Esophagus mucosa (tissue), 1 donor: ENCODE results near the gene CDH15. TPM values are rescaled to one million over a fixed set of nuclear protein-coding genes. Genes with fewer than 3 reads are reported as not detected.
A peak's percentile ranks its signal among the peaks of the same experiment; 100 is the strongest.
"Not testable (repeated sequence)": the region's sequence is repeated elsewhere in the genome, so short reads cannot be mapped to it uniquely, and the experiment has no call there.

Source experiments
- ATAC-seq: fragments of 200-7000 bp; cut with Tn5 transposase; one replicate; pipeline ENCODE4 v1.9.1; 2020
- total RNA-seq: library from RNA; stranded (reverse); gene quantifications from one replicate; pipeline ENCODE4 v1.2.4, GENCODE V29; 2023
- donor health status: DM: yes; HTN: yes; CAD: no.

Gene CDH15
- total RNA-seq, 1 donor from 2014 or later: not detected

DNA sequence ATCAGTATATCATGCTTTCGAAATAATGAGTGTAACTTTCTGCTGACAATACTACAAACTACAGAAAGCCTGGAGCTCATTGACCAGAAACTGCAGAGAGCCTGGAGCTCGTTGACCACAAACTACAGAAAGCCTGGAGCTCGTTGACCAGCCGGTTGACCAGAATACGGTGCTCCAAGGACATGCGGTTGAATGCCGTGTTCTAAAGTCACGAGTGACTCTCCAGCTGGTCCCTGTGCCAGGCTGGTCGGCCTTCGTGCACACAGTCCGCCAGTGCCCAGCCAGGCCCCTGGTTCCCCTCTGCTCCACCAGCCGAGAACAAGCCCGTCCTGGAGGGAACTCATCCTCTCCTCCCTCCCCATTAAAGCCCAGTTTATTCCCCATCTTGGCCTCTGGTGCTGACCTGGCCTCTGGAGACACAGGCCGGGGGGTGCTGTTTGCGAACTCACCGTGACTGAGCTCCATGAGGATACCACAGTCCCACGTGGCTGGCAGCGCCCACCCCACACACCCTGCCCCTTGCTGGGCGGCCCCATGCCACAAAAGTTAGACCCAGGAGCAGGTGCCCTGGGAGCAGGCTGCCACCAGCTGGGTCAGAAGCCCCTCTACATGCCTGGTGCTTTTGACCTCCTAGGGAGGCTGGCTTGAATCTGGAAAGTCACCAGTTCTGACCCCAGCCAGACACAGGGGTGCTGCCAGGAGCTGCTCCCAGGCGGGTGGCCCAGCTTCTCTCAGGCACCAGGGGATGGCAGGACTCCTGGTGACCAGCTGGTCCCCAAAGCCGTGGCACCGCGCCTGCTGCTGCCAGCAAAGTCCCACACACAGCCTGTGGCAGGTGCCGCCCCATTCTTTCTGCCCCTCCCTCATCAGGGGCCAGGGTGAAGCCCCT lies 15.5 kb upstream of the CDH15 start:
- ATAC-seq: no peak

DNA sequence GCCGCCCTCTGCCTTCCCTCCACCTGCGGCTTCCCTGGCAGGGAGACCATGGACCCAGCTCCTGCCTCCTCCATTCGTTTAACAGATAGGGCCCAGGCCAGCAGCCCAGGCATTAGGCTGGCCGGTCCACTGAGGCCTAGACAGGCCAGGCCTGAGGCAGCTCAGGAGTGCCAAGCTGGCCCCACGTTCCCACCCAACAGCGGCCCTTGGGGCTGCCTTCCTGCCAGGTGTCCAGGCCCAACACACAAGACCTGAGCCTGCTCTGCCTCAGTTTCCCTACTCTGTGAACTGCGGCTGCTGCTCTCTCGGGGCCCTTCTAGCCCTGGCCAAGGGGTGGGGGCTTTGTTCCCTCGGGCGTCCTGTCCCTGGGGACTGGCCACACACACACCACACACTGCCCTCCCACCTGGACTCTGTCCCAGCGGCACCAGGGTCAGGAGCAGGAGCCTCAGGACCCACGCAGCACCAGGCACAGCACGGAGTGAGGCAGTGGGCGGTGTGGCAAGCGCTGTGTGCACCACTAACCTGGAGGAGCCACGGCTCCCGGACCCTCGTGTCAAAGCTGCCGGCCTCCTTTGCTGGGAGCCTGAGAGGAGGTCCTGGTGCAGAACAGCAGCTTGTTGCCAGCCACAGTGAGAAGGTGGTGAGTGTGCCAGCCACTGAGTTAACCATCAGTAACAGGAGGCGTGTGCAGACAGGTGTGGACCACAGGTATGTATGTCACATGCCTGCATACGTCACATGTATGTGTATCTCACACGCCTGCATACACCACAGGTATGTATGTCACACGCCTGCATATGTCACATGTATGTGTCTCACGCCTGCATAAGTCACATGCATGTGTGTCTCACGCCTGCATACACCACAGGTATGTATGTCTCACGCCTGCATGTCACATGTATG lies 14.6 kb upstream of the CDH15 start:
- ATAC-seq: no peak

DNA sequence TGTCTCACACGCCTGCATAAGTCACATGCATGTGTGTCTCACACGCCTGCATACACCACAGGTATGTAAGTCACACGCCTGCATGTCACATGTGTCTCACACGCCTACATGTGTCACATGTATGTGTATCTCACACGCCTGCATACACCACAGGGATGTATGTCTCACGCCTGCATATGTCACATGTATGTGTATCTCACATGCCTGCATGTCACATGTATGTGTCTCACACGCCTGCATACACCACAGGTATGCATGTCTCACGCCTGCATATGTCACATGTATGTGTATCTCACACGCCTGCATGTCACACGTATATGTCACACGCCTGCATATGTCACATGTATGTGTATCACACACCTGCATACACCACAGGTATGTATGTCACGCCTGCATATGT lies 13.8 kb upstream of the CDH15 start:
- ATAC-seq: no peak

DNA sequence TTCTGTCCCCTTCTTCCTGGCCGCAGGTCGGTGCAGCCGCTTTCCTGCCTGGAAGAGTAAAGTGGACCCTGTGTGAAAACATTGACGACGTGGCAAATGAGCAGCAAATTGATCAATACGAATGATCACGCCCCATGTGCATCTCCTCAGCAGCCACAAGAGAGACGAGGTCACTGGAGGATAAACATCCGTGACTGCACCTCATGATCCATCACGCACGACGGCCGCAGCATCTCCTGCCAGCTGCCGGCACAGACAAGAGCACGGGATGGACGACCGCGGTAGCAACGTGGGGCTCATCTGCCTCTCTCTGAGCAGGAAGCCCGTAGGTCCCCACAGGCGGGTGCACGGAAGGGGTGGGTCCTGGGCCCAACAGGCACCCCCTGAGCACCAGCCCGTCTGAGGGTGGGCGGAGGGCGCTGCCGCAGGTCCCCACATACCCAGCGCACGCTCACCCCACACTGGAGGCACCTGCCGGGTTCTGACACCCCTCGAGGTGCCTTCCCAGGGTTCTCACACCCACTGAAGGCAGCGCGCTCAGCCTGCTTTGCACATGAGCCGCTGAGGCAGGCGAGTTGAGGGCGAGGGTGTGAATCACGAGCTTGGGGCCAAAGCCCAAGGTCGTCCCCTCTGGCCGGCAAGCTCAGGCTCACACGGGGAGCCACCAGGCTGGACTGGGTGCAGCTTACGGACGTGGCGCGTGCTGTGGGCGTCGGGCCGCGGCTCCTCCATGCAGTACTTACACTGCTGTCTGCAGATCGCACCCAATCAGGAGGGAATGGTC lies 12.3 kb upstream of the CDH15 start:
- ATAC-seq: no peak

DNA sequence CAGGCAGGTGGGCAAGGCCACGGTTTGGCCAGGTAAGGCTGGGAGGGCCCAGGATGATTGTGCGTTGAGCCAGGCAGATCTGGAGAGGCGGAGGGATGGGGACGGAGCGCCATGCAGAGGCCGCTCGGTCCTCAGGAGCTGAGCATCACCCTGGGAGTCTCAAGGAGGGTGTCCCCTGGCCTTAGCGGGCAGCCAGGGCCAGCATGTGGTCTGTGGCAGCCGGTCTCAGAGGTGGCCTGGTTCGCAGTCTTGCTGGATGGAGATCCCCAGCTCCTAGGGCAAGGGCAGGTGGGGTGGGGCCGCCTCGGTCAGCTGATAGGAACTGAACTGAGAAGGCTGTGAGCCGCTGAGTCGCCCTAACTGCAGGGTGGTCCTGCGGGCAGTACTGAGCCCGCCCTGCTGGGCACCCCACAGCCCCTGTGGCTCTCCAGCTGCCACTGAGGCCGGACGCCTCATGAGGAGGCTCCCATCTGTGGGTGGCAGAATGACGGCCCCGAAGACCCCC lies 11.6 kb upstream of the CDH15 start:
- no peak for ATAC-seq

DNA sequence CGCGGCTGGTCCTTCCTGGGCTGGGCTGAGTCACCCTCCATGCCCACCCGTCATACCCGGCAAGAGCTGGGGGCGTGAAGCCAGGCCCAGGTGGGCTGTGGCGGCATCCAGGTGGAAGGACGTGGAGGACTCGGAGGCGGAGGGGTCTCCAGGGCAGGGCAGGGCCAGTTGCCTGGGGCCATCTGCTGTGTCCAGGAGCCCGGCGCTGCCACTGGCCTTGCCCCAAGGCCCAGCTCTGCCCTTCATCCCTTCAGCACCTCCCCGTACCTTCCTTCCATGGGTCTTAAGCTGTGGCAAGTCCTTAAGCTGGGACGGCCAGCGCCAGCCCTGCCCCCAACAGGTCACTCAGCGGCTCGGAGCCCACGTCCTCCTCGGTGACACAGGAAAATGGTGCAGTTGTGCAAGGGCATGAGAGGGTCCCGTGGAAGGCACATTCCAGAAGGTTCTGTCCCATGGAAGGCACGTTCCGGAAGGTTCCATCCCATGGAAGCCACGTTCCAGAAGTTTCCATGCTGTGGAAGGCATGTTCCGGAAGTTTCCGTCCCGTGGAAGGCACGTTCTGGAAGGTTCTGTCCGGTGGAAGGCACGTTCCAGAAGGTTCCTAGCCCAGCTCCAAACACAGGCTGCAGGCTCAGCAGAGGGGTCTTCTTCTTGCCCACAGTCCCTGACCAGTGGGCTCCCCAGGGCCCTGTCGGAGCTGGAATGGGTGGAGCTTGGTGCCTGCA lies 10.4 kb upstream of the CDH15 start:
- no peak for ATAC-seq

DNA sequence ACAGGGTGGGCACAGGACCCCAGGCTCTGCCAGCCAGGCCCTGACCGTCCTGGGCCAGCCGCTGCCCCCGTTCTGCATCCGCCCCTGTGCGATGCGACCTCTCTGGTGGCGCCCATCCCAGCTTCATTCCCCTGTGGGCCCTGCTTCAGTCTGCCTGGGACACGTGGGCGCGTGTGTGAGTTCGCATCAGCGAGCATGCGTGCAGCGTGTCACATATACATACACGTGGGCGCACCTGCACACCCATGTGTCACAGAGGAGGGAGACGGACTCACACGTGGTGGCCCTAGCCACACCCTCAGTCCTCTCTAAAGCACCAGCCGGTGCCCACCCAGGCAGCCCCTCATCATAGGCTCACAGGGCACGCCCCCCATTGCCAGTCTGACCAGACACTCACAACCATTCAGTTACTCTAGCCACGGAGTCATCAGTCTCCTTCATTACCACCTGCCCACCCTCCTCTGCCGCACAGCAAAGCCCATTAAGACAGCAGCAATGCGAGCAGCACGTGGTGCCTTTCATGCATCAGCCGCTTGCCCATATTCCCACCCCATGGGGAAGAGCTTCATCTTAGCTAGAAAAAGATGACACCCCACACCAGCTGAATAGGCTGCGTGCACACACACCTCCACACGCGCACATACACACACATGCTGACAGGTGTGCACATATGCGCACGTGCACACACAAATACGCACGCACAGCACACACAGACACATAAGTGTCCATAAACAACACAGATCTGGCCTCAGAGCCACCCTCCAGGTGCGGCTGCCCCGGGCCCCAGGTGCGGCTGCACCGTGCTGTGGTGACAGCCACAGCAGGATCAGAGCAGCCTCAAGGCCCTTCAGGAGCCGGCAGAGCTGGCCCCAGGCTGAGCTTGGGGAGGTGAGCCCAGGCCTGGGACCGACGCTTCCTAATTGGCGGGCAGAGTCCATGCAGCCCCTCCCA lies 9.5 kb upstream of the CDH15 start:
- ATAC-seq: no peak

DNA sequence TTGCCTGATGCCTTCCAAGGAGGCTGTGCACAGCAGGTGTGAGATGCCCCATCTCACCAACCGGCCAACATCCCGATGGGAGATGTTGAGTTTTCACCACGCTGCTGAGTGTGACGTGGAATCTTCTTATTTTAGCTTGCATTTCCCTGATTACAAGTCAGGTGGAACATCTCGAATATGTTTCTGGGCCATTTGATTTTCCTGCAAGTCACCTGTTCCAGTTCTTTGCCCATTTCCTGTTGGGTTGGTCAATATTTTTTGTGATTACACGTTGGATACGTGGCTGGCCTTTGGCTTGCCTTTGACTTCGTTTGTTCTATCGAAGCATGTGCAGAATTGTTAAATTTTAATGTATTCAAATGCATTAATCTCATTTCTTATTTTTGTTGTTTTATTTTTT lies 8.3 kb upstream of the CDH15 start:
- ATAC-seq: no peak

DNA sequence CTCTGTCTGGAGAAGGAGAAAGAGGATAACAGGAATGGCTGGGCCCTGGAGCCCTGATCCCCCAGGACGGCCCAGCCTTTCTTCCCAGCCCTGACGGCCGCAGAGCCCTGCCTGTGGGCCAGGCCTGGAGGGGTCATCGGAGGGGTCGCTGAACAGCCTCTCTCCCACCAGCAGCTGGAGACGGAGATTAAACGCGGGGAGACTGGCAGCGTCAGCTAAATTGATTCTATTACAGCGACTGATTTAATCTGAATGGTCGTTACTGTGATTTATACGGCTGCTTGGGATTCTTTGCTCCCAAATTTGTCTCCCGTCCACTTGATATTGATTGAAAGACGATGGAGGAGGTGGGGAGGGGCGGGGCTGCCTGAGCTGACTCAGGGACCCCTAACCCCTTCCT lies 7.1 kb upstream of the CDH15 start:
- no peak for ATAC-seq

DNA sequence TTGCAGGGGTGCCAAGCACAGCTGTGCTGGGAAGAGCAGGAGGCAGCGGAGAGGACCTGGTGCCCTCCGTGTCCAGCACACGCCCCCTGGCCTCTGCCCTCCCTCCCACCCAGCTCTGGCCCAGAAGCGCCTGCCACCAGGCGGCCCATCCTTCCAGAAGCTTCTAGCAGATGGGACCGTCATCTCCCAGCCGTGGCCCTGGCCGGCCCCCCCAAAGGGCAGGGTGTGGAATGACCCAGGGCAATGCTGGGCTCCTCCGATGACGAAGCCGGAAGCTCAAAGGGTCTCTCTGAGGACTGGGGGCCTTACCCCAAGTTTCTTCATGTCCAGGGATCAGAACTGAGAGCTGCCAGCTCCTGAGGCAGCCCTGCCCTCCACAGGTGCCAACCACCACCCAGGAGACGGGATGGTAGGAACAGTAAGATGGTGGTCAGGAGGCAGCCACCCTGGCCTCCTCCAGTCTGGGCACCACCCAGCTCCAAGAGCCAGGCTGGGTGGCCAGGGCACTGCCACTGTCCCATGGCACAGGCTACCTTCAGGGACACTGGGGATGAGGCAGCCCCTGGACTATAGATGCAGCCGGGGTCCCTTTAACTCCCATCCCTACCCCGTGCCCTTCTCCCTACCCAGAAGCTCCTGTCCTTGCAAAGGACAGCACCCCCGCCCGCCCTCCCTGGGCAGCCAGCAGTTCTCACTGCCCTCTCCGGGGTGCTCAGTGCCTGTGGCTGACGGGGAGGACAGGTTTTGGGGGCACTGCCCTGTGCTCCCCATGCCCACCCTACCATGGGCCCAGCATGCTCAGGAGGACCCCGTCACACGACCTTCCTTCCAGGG lies 6.5 kb upstream of the CDH15 start:
- ATAC-seq: no peak

DNA sequence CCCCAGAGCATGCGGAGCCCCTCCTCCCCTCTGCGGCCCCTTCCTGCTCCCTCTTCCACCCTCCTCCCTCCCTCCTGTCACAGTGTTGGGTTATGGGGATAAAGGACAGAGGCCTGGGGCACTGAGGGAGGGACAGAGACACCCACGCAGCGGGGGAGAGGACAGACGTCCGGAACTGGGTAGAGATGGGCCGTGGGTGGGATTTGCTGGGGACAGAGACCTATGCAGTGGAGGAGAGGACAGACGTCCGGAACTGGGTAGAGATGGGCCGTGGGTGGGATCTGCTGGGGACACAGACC lies 5.9 kb upstream of the CDH15 start:
- ATAC-seq: not testable (repeated sequence)

DNA sequence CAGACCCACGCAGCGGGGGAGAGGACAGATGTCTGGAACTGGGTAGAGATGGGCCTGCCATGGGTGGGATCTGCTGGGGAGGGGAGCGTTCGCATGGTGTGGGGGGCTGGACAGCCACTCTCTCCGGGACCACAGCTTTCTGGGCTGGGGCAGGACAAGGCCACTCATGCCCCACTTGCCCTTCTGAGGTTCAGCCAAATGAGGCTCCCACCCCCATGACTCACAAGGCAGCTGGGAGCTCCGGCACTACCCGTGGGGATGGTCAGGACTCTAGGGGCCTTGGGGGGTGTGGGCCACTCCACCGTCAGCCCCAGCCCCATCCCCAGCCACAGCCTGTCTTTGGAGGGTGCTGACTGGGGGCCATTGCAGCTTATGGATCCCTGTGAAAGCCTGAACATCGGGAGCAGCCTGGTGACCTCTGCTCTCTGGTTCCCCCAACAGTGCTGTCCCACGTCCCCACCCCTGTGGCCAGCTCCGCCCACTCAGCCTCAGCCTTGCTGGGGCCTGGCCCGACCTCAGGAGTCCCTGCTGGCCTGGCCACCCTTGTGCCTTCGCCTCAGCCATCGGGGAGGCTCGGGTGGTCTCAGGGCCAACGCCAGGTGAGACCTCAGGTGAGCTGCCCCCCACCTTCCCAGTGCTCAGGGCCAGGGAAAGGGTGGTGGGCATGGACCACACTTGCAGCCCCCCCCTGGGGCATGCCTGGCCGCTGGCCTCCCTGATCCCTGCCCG lies 4.7 kb upstream of the CDH15 start:
- no peak for ATAC-seq

DNA sequence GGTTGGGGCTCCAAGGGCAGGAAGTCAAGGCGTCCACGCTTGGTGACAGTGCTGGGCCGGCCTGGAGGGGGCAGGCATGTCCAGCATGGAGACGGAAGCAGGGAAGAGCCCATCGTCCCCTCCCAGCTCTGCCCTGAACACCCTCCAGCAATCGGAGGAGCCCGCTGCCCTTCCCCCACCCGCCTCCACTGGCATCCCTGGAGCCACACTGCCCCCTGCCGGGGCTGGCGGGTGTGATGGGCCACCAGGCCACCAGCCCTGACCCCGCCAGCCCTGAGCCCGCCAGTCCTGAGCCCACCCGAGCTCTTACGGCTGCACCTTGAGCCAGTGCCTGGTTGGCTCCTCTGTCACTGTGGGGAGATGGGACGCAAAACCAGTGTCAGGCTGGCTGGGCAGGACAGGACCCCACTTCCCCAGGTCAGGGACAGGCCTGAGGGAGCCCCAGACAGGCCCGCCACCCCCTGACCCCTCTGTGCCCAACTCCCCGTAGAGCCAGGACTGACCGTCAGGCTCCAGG lies 4.1 kb upstream of the CDH15 start:
- ATAC-seq: peak; percentile 57

DNA sequence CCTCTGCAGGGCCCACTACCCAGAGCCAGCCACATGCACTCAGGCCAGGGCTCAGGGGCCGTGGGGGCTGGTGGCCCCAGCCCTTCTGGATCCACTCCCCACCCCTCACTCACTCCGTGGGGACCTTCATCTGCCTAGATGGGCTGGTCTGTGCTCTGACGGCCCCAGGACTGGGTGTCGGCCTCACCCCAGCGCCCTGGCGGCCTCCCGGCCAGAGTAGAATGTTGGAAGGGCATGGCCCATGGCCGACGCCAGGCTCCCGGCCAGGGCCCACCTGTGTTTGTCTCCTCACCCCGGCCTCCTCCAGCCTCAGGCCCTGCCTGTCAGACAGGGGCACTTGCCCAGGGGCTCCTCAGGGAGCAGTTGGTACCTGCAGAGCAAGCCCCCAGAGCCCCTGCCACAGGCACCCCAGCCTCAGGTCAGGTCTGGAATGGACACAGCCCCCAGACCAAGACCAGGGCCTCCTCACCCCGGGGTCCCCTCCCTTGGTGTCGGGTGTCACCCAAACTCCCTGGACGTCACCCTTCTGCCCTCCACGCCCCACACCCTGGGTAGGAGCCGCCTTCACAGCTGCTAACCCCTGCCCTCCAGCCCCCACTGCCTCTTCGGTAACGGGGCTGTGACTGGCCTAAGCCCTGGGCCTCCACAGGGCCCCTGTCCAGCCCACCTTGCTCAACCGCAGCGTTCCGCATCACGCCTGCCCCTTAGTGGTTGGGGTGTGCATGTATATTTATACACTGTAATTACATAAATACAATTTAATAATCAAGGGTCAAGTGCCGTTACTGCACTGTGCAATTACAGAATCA lies 3.0 kb upstream of the CDH15 start:
- no peak for ATAC-seq

DNA sequence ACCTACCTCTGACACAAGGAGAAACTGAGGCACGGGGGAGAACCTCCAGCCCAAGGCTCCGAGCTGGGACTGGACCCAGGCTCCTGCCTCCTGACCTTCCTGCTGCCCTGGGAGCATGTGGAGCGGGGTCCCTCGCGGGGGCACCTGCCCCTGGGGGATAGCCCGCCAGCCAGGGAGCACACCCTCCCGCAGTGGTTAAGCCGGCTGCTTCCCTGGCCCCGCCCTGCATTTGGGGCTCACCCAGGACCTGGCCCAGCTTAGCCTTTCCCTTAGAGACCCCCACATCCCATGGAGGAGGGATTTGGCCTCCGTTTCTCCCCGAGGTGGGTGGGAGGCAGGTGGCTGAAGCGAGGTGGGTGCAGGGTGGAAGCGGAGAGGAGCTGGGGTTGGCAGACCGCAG lies 1.8 kb upstream of the CDH15 start:
- no peak for ATAC-seq

DNA sequence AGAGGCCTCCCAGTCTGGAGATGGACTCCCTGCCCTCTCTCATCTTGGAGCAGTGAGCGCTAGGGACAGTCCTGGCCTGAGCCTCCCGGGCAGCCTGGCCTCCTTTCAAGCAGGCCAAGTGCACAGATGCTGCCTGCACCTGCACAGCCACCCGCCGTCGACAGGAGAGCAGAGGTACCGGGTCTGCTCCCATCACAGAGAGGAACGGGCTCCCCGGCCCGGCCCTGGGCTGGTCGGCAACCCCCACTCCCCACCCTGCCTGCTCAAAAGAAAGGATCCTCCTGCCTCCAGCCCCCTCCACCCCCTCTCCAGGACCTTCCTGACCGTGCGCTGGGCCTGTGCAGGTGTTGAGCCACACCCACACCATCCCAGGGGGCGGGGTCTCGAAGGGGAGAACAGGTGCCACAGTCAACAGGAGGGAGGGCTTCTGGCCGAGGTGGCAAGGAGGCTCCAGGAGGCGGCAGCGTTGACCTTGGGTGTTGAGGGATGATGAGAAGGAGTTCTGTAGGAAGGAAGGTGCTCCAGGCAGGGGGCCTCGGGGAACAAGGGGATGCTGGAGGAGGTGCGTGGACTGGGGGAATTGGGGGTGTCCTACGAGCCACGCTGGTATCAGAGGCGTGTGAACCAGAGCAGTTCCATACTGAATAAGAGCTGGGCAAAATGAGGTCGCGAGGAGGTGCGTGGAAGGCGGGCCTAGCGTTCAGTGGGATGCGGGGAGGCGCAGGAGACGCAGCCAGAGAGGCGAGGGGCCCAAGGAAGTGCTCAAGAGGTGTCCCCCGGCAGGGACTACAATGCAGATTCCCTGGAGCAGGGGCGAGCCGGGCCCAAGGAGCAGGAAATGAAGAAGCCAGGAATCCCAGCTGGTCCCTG lies 967 bp upstream of the CDH15 start:
- no peak for ATAC-seq

DNA sequence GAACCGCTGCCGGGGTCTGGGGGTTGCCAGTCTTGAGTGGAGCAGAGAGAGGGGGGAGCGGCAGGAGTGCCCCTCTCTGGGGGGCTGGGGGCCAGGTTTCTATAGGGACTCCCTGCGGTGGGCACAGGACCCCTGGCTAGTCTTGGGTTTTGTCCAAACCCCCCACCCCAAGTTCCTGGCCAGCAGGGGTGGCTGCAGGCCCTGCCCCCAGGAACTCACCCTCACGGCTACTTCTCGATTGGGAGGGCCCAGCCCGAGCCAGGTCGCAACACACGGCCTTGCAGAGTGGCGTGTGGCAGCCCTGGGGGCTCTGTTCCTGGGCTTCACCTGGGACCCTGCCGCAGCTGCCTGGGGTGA lies 601 bp downstream of the CDH15 start:
- no peak for ATAC-seq
